ENCODE results near the gene AMOTL1.

Gene AMOTL1

GRCh38 chr11:94747146-94747545 is 21.0 kb upstream of the AMOTL1 start:
- H3K56ac ChIP-seq (ENCODE audit: low read length): no peak overlapping the region
- no peak overlapping the region for H4K5ac ChIP-seq (ENCODE audit: low read length)
- H2BK5ac ChIP-seq (ENCODE audit: low read length): no peak overlapping the region
- no peak overlapping the region for H2AK5ac ChIP-seq (ENCODE audit: low read length)
- H3K18ac ChIP-seq (ENCODE audit: low read length): no peak overlapping the region
- peaks cover under 1% of the 10 kb centered on the region for H3K79me2 ChIP-seq (ENCODE audit: control insufficient read depth, insufficient read depth, low read length)
- no peak overlapping the region for H4K8ac ChIP-seq (ENCODE audit: low read depth, low read length)
- H3K9ac ChIP-seq (ENCODE audit: low read length): no peak overlapping the region
- no peak overlapping the region for H3K27ac ChIP-seq (ENCODE audit: low read depth, low read length)
- DNase-seq: peak; percentile 80
- H3K4me1 ChIP-seq (ENCODE audit: control insufficient read depth, low read depth, low read length): peaks cover 2% of the 10 kb centered on the region
- no peak overlapping the region for H3K4me3 ChIP-seq (ENCODE audit: low read length)
- no peak overlapping the region for H3K4ac ChIP-seq (ENCODE audit: low read depth, low read length)
- H2BK120ac ChIP-seq (ENCODE audit: low read depth, low read length): no peak overlapping the region
- H3K79me1 ChIP-seq (ENCODE audit: low read length): peaks cover under 1% of the 10 kb centered on the region
- no peak overlapping the region for H3K23ac ChIP-seq (ENCODE audit: low read length)
- no peak overlapping the region for H3K4me2 ChIP-seq (ENCODE audit: low read length)
- no peak overlapping the region for H2BK15ac ChIP-seq (replicated peaks; ENCODE audit: low read depth)
- H3K27me3 ChIP-seq (ENCODE audit: insufficient read depth, low read length, poor library complexity): no peaks in the 10 kb centered on the region
- H3K36me3 ChIP-seq (ENCODE audit: control insufficient read depth, insufficient read depth, low read length): no peaks in the 10 kb centered on the region

GRCh38 chr11:94747601-94748041 is 20.5 kb upstream of the AMOTL1 start:
- H3K27ac ChIP-seq (ENCODE audit: low read depth, low read length): no peak overlapping the region
- no CpG with 5 or more reads among the region's 4 CpGs for WGBS (ENCODE audit: extremely low coverage, insufficient coverage, low lambda C conversion rate)
- no peak overlapping the region for H3K4me3 ChIP-seq (ENCODE audit: low read length)

GRCh38 chr11:94749369-94749768 is 18.8 kb upstream of the AMOTL1 start:
- Histone ChIP-seq H3K27me3 (ENCODE audit: insufficient read depth, low read length, poor library complexity) (no peaks in the 10 kb centered on the region), H3K56ac (ENCODE audit: low read length) (no peak overlapping the region), H3K79me2 (ENCODE audit: control insufficient read depth, insufficient read depth, low read length) (no peaks in the 10 kb centered on the region), H4K8ac (ENCODE audit: low read depth, low read length) (no peak overlapping the region), H3K4me2 (ENCODE audit: low read length) (no peak overlapping the region), H3K27ac (ENCODE audit: low read depth, low read length) (no peak overlapping the region), H3K4ac (ENCODE audit: low read depth, low read length) (no peak overlapping the region), H2AK5ac (ENCODE audit: low read length) (no peak overlapping the region), H4K5ac (ENCODE audit: low read length) (no peak overlapping the region), H3K79me1 (ENCODE audit: low read length) (no peaks in the 10 kb centered on the region), H2BK15ac (replicated peaks; ENCODE audit: low read depth) (no peak overlapping the region), H3K4me1 (ENCODE audit: control insufficient read depth, low read depth, low read length) (peaks cover 5% of the 10 kb centered on the region), H2BK120ac (ENCODE audit: low read depth, low read length) (no peak overlapping the region), H2BK5ac (ENCODE audit: low read length) (no peak overlapping the region), H3K36me3 (ENCODE audit: control insufficient read depth, insufficient read depth, low read length) (no peaks in the 10 kb centered on the region), H3K23ac (ENCODE audit: low read length) (no peak overlapping the region), H3K18ac (ENCODE audit: low read length) (no peak overlapping the region), H3K4me3 (ENCODE audit: low read length) (no peak overlapping the region), H3K9ac (ENCODE audit: low read length) (no peak overlapping the region)
- no peak for DNase-seq
- no CpG with 5 or more reads among the region's 4 CpGs for WGBS (ENCODE audit: extremely low coverage, insufficient coverage, low lambda C conversion rate)

More at GRCh38 chr11:94747601-94748041, 20.5 kb upstream of the AMOTL1 start:
- Histone ChIP-seq H3K56ac (ENCODE audit: low read length) (no peak overlapping the region), H2BK5ac (ENCODE audit: low read length) (no peak overlapping the region), H4K8ac (ENCODE audit: low read depth, low read length) (no peak overlapping the region), H3K79me1 (ENCODE audit: low read length) (no peaks in the 10 kb centered on the region), H2BK15ac (replicated peaks; ENCODE audit: low read depth) (no peak overlapping the region), H3K4me2 (ENCODE audit: low read length) (no peak overlapping the region), H4K5ac (ENCODE audit: low read length) (no peak overlapping the region), H3K79me2 (ENCODE audit: control insufficient read depth, insufficient read depth, low read length) (no peaks in the 10 kb centered on the region), H3K4me1 (ENCODE audit: control insufficient read depth, low read depth, low read length) (no peaks in the 10 kb centered on the region), H3K9ac (ENCODE audit: low read length) (no peak overlapping the region), H2BK120ac (ENCODE audit: low read depth, low read length) (no peak overlapping the region), H3K4ac (ENCODE audit: low read depth, low read length) (no peak overlapping the region), H3K36me3 (ENCODE audit: control insufficient read depth, insufficient read depth, low read length) (no peaks in the 10 kb centered on the region), H2AK5ac (ENCODE audit: low read length) (no peak overlapping the region), H3K27me3 (ENCODE audit: insufficient read depth, low read length, poor library complexity) (no peaks in the 10 kb centered on the region), H3K23ac (ENCODE audit: low read length) (no peak overlapping the region), H3K18ac (ENCODE audit: low read length) (no peak overlapping the region)
- DNase-seq: no peak

GRCh38 chr11:94750319-94751217 is 17.6 kb upstream of the AMOTL1 start:
- Histone ChIP-seq H3K9ac (ENCODE audit: low read length) (no peak overlapping the region), H2AK5ac (ENCODE audit: low read length) (peak overlapping the region; percentile 30), H3K4me2 (ENCODE audit: low read length) (no peak overlapping the region), H3K79me1 (ENCODE audit: low read length) (no peaks in the 10 kb centered on the region), H3K36me3 (ENCODE audit: control insufficient read depth, insufficient read depth, low read length) (no peaks in the 10 kb centered on the region), H3K4ac (ENCODE audit: low read depth, low read length) (no peak overlapping the region), H3K79me2 (ENCODE audit: control insufficient read depth, insufficient read depth, low read length) (no peaks in the 10 kb centered on the region), H3K27ac (ENCODE audit: low read depth, low read length) (no peak overlapping the region), H3K27me3 (ENCODE audit: insufficient read depth, low read length, poor library complexity) (no peaks in the 10 kb centered on the region), H3K4me3 (ENCODE audit: low read length) (no peak overlapping the region), H2BK5ac (ENCODE audit: low read length) (no peak overlapping the region), H3K4me1 (ENCODE audit: control insufficient read depth, low read depth, low read length) (peaks cover 7% of the 10 kb centered on the region), H2BK15ac (replicated peaks; ENCODE audit: low read depth) (no peak overlapping the region), H2BK120ac (ENCODE audit: low read depth, low read length) (no peak overlapping the region), H4K8ac (ENCODE audit: low read depth, low read length) (no peak overlapping the region), H3K56ac (ENCODE audit: low read length) (peak overlapping the region; percentile 3), H3K18ac (ENCODE audit: low read length) (no peak overlapping the region), H3K23ac (ENCODE audit: low read length) (no peak overlapping the region), H4K5ac (ENCODE audit: low read length) (no peak overlapping the region)
- DNase-seq: no peak
- WGBS (ENCODE audit: extremely low coverage, insufficient coverage, low lambda C conversion rate): no CpG with 5 or more reads among the region's 10 CpGs

- Histone ChIP-seq H3K79me1 (ENCODE audit: low read length) (no peaks in the 10 kb centered on the region), H3K4me2 (ENCODE audit: low read length) (no peak overlapping the region), H3K9ac (ENCODE audit: low read length) (no peak overlapping the region), H2BK5ac (ENCODE audit: low read length) (no peak overlapping the region), H2BK120ac (ENCODE audit: low read depth, low read length) (no peak overlapping the region), H3K56ac (ENCODE audit: low read length) (no peak overlapping the region), H3K27me3 (ENCODE audit: insufficient read depth, low read length, poor library complexity) (no peaks in the 10 kb centered on the region), H2BK15ac (replicated peaks; ENCODE audit: low read depth) (no peak overlapping the region), H3K4me1 (ENCODE audit: control insufficient read depth, low read depth, low read length) (peaks cover 7% of the 10 kb centered on the region), H3K4me3 (ENCODE audit: low read length) (no peak overlapping the region), H3K4ac (ENCODE audit: low read depth, low read length) (no peak overlapping the region), H3K18ac (ENCODE audit: low read length) (no peak overlapping the region), H3K79me2 (ENCODE audit: control insufficient read depth, insufficient read depth, low read length) (no peaks in the 10 kb centered on the region), H2AK5ac (ENCODE audit: low read length) (no peak overlapping the region), H3K27ac (ENCODE audit: low read depth, low read length) (no peak overlapping the region), H4K5ac (ENCODE audit: low read length) (no peak overlapping the region), H4K8ac (ENCODE audit: low read depth, low read length) (no peak overlapping the region), H3K23ac (ENCODE audit: low read length) (no peak overlapping the region), H3K36me3 (ENCODE audit: control insufficient read depth, insufficient read depth, low read length) (no peaks in the 10 kb centered on the region)
- no CpG with 5 or more reads among the region's 5 CpGs for WGBS (ENCODE audit: extremely low coverage, insufficient coverage, low lambda C conversion rate)
- no peak for DNase-seq
These were observed 16.9 kb upstream of the AMOTL1 start for GRCh38 chr11:94751218-94751609.

- no peak for DNase-seq
- Histone ChIP-seq H3K36me3 (ENCODE audit: control insufficient read depth, insufficient read depth, low read length) (no peaks in the 10 kb centered on the region), H3K27ac (ENCODE audit: low read depth, low read length) (no peak overlapping the region)
These were observed 16.4 kb upstream of the AMOTL1 start for GRCh38 chr11:94751786-94752185.

More at GRCh38 chr11:94751786-94752185, 16.4 kb upstream of the AMOTL1 start:
- Histone ChIP-seq H3K4ac (ENCODE audit: low read depth, low read length) (no peak overlapping the region), H2BK120ac (ENCODE audit: low read depth, low read length) (no peak overlapping the region), H3K18ac (ENCODE audit: low read length) (no peak overlapping the region), H3K4me1 (ENCODE audit: control insufficient read depth, low read depth, low read length) (peaks cover 7% of the 10 kb centered on the region), H3K4me3 (ENCODE audit: low read length) (no peak overlapping the region), H3K79me2 (ENCODE audit: control insufficient read depth, insufficient read depth, low read length) (no peaks in the 10 kb centered on the region), H3K56ac (ENCODE audit: low read length) (no peak overlapping the region), H3K23ac (ENCODE audit: low read length) (no peak overlapping the region), H2AK5ac (ENCODE audit: low read length) (no peak overlapping the region), H3K9ac (ENCODE audit: low read length) (no peak overlapping the region), H2BK5ac (ENCODE audit: low read length) (no peak overlapping the region), H3K79me1 (ENCODE audit: low read length) (no peaks in the 10 kb centered on the region), H4K8ac (ENCODE audit: low read depth, low read length) (no peak overlapping the region), H3K4me2 (ENCODE audit: low read length) (no peak overlapping the region), H3K27me3 (ENCODE audit: insufficient read depth, low read length, poor library complexity) (no peaks in the 10 kb centered on the region), H2BK15ac (replicated peaks; ENCODE audit: low read depth) (no peak overlapping the region), H4K5ac (ENCODE audit: low read length) (no peak overlapping the region)
- WGBS (ENCODE audit: extremely low coverage, insufficient coverage, low lambda C conversion rate): no CpG with 5 or more reads among the region's 5 CpGs

Measured in mesendoderm (in vitro differentiated cells).